Spleen (tissue), 11 donors: ENCODE results near the gene HOXA10. TPM values are rescaled to one million over a fixed set of nuclear protein-coding genes. Genes with fewer than 3 reads are reported as not detected.
A peak's percentile ranks its signal among the peaks of the same experiment; 100 is the strongest.

Source experiments
- DNase-seq: peaks from one replicate; pipeline ENCODE4 v3.0.0-alpha.2; 2020
- H3K27ac ChIP-seq, 8 donors: fragments of 200-600 bp; sonication (generic) in 7 of 8; 1 replicate in 4 of 8; 2 replicates in 4 of 8; pipeline versions ENCODE4 v1.5.0 to v1.8.0; 2016 to 2021; ENCODE audit warnings: inconsistent platforms in 4 of 8, mild to moderate bottlenecking in 4 of 8, moderate library complexity in 1 of 8
- H3K27me3 ChIP-seq, 7 donors: fragments of 200-600 bp; sonication (generic) in 6 of 7; replicated peaks in 1 of 7; 1 replicate in 4 of 7; 2 replicates in 3 of 7; pipeline versions ENCODE4 v1.5.0 to v1.8.0; 2016 to 2021; ENCODE audit warnings: inconsistent platforms in 3 of 7, mild to moderate bottlenecking in 1 of 7
- H3K36me3 ChIP-seq, 6 donors: fragments of 200-600 bp; sonication (generic) in 5 of 6; 1 replicate in 4 of 6; 2 replicates in 2 of 6; pipeline versions ENCODE4 v1.5.0 to v1.8.0; 2016 to 2021; ENCODE audit warnings: inconsistent platforms in 2 of 6
- H3K4me1 ChIP-seq, 6 donors: fragments of 200-600 bp; sonication (generic) in 5 of 6; 1 replicate in 3 of 6; 2 replicates in 3 of 6; pipeline versions ENCODE4 v1.5.0 to v1.8.0; 2016 to 2021; ENCODE audit warnings: inconsistent platforms in 3 of 6
- H3K4me3 ChIP-seq, 8 donors: fragments of 200-600 bp; sonication (generic) in 7 of 8; 1 replicate in 4 of 8; 2 replicates in 4 of 8; pipeline versions ENCODE4 v1.5.0 to v1.8.0; 2016 to 2021; ENCODE audit warnings: inconsistent platforms in 4 of 8, mild to moderate bottlenecking in 4 of 8, moderate library complexity in 2 of 8
- H3K9me3 ChIP-seq, 8 donors: fragments of 200-600 bp; sonication (generic) in 7 of 8; 1 replicate in 4 of 8; 2 replicates in 4 of 8; pipeline versions ENCODE4 v1.5.0 to v1.8.0; 2016 to 2021; ENCODE audit warnings: inconsistent platforms in 4 of 8
- POLR2A ChIP-seq, 3 donors: fragments of 450-650 bp; IDR thresholded peaks; one replicate each; pipeline ENCODE4 v1.5.1; 2017; ENCODE audit warnings: antibody characterized with exemption in 3 of 3, mild to moderate bottlenecking in 1 of 3
- POLR2AphosphoS5 ChIP-seq, 3 donors: sonication (generic); formaldehyde crosslinking; IDR thresholded peaks; one replicate each; pipeline ENCODE4 v1.5.1; 2017; ENCODE audit warnings: antibody characterized with exemption in 3 of 3
- WGBS, 5 donors: extraction: QIAGEN DNeasy Blood & Tissue Kit in 3 of 5; methylation state at CpG; one replicate each; pipeline versions ENCODE4 v1.1.5 to v1.1.7; 2013 to 2018; 5-methylcytosine and 5-hydroxymethylcytosine counted together
- intact Hi-C: fragments of 100-400 bp; cut with DNase I; formaldehyde crosslinking; loops from one replicate; pipeline ENCODE4 v1.15.0; 2023; ENCODE audit warnings: low total_unique reads
- polyA plus RNA-seq, 3 donors: library from polyadenylated mRNA; stranded (reverse); fragments of 200-250 nt; gene quantifications; one replicate each; pipeline ENCODE4 v1.2.1, GENCODE V29; 2013
- total RNA-seq, 7 donors: library from RNA; depleted of rRNA in 3 of 7; stranded (reverse); fragments of >200 nt in 3 of 7; fragmentation: NEBNext Ultra II Directional in 4 of 7; extraction: Animal tissue kit (Norgen Biotek cat#: 25700) in 4 of 7; gene quantifications; one replicate each; pipeline versions ENCODE4 v1.1.0 to v1.2.1, GENCODE V29; 2016 to 2021
- TF ChIP-seq, protein P1 (sequence below), 11 experiments: fragments of 200-600 bp in 7 of 11; fragments of 450-650 bp in 4 of 11; sonication (generic) in 4 of 11; IDR thresholded peaks in 8 of 11; conservative IDR thresholded peaks in 3 of 11; 1 replicate in 7 of 11; 2 replicates in 4 of 11; pipeline versions ENCODE4 v1.4.0 to v1.8.0; 2016 to 2021; ENCODE audit warnings: antibody characterized with exemption in 11 of 11, inconsistent platforms in 4 of 11, mild to moderate bottlenecking in 1 of 11
- donor health status: healthy with polysubstance abuse.
- donor health status: DM: no; HTN: no; CAD: no; lungs with moderate emphysema.
- donor health status: DM: no; HTN: no; CAD: no.
- donor health status: Bipolar disorder and iron deficiency.
- donor health status: healthy.
- donor health status: DM: no; HTN: no; CAD: no.
- donor health status: DM: yes; HTN: yes; CAD: no.

HOXA10 gene
- total and polyA plus RNA-seq, 10 donors = 0.05 to 0.72 (median 0.20) TPM; not detected in 4

- Histone ChIP-seq H3K27ac (peak overlapping the region in 7 of 8 donors; percentile 5 to 65 (median 49)), H3K4me1 (peaks cover 16 to 96% (median 63%) of the 10 kb centered on the region in 6 donors), H3K9me3 (peaks cover 0 to 12% (median 0%) of the 10 kb centered on the region in 8 donors), H3K4me3 (peak overlapping the region; percentile 54 to 87 (median 61)), H3K36me3 (no peaks in the 10 kb centered on the region), H3K27me3 (peaks cover 8 to 100% (median 93%) of the 10 kb centered on the region in 7 donors)
- WGBS, 5 donors = 1 to 4% (median 2%) methylated on average over 35 to 54 of the region's 54 CpGs
- TF ChIP-seq POLR2AphosphoS5 (IDR thresholded peaks at IDR 0.05) (peak in 2 of 3 donors; percentile 61 to 62), POLR2A (IDR thresholded peaks at IDR 0.05) (no peak)
- TF ChIP-seq, protein P1, sequence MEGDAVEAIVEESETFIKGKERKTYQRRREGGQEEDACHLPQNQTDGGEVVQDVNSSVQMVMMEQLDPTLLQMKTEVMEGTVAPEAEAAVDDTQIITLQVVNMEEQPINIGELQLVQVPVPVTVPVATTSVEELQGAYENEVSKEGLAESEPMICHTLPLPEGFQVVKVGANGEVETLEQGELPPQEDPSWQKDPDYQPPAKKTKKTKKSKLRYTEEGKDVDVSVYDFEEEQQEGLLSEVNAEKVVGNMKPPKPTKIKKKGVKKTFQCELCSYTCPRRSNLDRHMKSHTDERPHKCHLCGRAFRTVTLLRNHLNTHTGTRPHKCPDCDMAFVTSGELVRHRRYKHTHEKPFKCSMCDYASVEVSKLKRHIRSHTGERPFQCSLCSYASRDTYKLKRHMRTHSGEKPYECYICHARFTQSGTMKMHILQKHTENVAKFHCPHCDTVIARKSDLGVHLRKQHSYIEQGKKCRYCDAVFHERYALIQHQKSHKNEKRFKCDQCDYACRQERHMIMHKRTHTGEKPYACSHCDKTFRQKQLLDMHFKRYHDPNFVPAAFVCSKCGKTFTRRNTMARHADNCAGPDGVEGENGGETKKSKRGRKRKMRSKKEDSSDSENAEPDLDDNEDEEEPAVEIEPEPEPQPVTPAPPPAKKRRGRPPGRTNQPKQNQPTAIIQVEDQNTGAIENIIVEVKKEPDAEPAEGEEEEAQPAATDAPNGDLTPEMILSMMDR (IDR thresholded peaks at IDR 0.05 in 8 of 11, conservative IDR thresholded peaks at IDR 0.05 in 3 of 11) = peak; percentile 95 to 100 (median 99)
- intact Hi-C loops = loop anchor here (5.0 to 10.0 kb wide), 3 partner anchors 478 to 1296 kb away; no protein-coding TSS in a partner anchor
- peak; percentile 96 for DNase-seq
Observed at GRCh38 chr7:27160546-27161213, 13.4 kb downstream of the HOXA10 start.

DNA sequence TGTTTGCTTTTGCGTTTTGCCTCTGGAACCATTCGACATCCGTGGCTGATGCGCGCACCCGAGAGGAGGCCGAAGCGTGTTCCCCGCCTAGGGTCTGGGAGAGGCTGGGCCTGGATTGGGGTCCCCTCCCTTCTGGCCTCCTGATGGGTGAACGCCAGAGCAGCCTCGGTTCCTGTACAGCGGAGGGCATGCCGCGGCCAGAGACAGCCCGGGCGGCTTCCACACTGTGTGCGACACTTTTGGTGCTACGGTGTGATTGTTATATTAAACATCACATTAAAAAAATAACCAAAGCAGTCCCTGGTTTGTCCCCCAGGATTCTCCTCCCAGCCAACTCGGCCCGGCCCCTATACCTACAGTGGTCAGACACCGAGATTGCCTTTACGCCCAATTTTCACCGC is 14.0 kb downstream of the HOXA10 start:
- 24 to 40% (median 27%) methylated on average over 11 to 23 of the region's 23 CpGs for WGBS, 5 donors
- TF ChIP-seq, protein P1 (IDR thresholded peaks at IDR 0.05 in 8 of 11, conservative IDR thresholded peaks at IDR 0.05 in 3 of 11) = no peak
- TF ChIP-seq POLR2AphosphoS5 (IDR thresholded peaks at IDR 0.05) = no peak
- TF ChIP-seq POLR2A (IDR thresholded peaks at IDR 0.05) = no peak
- H3K27me3 ChIP-seq = peaks cover 4 to 100% (median 93%) of the 10 kb centered on the region in 7 donors
- peak overlapping the region; percentile 54 to 87 (median 61) for H3K4me3 ChIP-seq
- peak overlapping the region in 5 of 8 donors; percentile 46 to 65 (median 51) for H3K27ac ChIP-seq
- intact Hi-C loops = loop anchor here (5.0 to 10.0 kb wide), 3 partner anchors 478 to 1295 kb away; no protein-coding TSS in a partner anchor
- peaks cover 13 to 96% (median 63%) of the 10 kb centered on the region in 6 donors for H3K4me1 ChIP-seq
- peak; percentile 79 for DNase-seq
- peaks cover 0 to 8% (median 0%) of the 10 kb centered on the region in 8 donors for H3K9me3 ChIP-seq
- H3K36me3 ChIP-seq = no peaks in the 10 kb centered on the region

DNA sequence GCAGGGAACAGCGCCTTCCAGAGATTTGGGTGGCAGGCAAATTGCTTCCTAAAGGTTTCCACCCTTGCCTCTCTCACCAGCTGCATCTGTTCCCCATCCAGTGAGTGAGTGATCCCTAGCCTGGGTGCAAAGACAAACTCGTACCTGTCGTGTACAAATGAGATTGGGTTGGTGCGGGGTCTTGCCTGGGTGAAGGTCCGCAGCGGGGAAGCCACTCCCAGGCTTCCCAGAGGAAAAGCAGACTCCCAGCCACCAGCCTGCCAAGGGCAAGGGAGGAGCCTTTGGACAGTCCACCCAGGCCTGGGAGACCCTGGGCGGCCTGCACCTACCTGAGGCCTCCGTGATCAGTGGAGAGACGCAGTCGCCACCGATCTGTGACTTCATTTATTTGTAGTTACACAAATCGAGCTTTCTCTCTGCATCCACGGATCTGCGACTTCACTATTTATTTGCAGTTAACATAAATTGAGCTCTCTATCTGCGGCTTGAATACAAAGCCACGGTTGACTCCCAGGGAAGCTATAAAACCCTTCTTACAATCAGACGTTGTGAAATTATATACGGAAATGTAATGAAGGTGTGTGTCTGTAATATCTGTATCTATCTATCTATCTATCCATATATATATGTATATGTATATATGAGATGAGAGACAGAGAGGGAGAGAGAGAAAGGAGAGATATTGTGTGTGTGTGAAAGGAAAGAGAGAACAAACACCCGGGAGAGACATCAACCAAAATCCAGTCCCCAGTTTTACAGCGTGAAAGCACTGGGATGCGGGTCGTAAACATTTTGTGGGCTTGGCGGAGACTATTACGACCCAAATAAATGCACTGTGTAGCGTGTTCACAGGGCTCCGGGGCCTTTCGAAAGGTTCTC is 14.6 kb downstream of the HOXA10 start:
- DNase-seq = no peak
- WGBS, 5 donors = 37 to 59% (median 51%) methylated on average over 27 of the region's 27 CpGs
- Histone ChIP-seq H3K4me3 (peak overlapping the region in 4 of 8 donors; percentile 54 to 87 (median 72)), H3K27me3 (peaks cover 5 to 100% (median 93%) of the 10 kb centered on the region in 7 donors), H3K4me1 (peaks cover 10 to 96% (median 63%) of the 10 kb centered on the region in 6 donors), H3K36me3 (no peaks in the 10 kb centered on the region), H3K9me3 (peaks cover 0 to 4% (median 0%) of the 10 kb centered on the region in 8 donors), H3K27ac (no peak overlapping the region)
- intact Hi-C loops = loop anchor here (5.0 to 10.0 kb wide), 3 partner anchors 477 to 1295 kb away; no protein-coding TSS in a partner anchor
- no peak for TF ChIP-seq POLR2AphosphoS5 (IDR thresholded peaks at IDR 0.05)
- TF ChIP-seq POLR2A (IDR thresholded peaks at IDR 0.05) = no peak
- TF ChIP-seq, protein P1 (IDR thresholded peaks at IDR 0.05 in 8 of 11, conservative IDR thresholded peaks at IDR 0.05 in 3 of 11) = no peak
